ENCODE data around the gene CDK14.

Gene CDK14

DNA sequence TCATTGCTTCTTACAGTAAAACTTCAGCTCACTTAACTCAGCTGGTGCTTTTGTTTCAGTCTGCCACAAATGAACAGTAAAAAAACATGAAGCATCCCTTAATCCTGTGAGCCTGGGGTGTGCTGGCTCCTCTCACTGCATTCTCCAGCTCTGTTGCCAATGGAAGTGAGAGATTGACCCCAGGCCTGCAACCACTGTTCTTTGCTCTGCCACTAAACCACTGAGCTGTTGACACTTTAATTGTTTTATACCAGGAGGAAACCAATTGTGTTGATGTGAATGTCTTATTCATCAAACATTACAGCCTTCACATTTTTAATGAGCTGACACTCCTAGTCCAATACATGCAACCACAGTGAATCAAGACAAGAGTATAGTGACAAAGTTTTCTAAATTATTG is 598.7 kb downstream of the CDK14 start:
- Histone ChIP-seq H3K27me3 (ENCODE audit: control insufficient read depth, insufficient read depth, low read length) (no peaks in the 10 kb centered on the region), H3K4me1 (ENCODE audit: control insufficient read depth, insufficient read depth, low read length) (no peaks in the 10 kb centered on the region), H3K27ac (ENCODE audit: low read depth, low read length) (no peak overlapping the region), H3K36me3 (ENCODE audit: control insufficient read depth, insufficient read depth, low read length) (no peaks in the 10 kb centered on the region), H3K4me3 (ENCODE audit: low read length) (no peak overlapping the region), H3K9ac (ENCODE audit: low read length) (no peak overlapping the region)

DNA sequence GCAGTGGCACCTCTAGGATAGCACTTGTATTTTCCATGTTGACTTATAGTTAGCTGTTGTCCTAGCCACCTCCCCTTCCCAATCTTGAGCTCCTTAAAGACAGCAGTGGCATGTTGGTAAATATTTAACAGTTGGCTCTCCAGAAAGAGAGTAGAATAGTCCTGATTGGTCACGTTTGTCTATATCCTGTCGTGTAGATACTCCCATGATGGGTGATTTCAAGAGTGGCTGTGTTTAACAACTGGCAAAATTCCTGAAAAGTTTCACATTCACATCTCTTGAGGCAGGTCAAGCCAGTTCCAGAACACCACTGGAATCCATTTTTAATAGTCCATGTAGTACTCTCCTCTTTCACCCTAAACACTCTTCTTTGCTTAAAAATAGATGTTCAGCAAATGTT is 599.9 kb downstream of the CDK14 start:
- Histone ChIP-seq H3K9ac (ENCODE audit: low read length) (no peak overlapping the region), H3K4me1 (ENCODE audit: control insufficient read depth, insufficient read depth, low read length) (no peaks in the 10 kb centered on the region), H3K27me3 (ENCODE audit: control insufficient read depth, insufficient read depth, low read length) (no peaks in the 10 kb centered on the region), H3K4me3 (ENCODE audit: low read length) (no peak overlapping the region), H3K36me3 (ENCODE audit: control insufficient read depth, insufficient read depth, low read length) (no peaks in the 10 kb centered on the region), H3K27ac (ENCODE audit: low read depth, low read length) (no peak overlapping the region)

DNA sequence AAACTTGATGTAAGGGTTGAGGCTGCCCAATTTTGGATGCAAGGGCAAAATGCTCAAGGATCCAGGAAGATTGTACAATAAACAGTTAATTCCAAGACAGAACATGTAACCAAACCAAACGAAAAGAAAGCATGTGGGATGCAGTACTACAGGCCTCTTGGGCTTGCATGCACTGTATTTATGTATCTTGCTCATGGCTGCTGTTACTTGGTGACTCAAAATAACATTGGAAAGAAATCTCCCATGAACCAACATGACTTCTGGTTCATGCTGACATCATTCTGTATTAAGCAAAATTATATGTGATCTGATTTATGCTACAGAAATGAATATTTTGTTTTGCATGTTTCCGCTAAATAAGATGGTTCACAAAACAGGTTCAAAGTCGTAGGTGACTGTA is 602.2 kb downstream of the CDK14 start:
- no peak overlapping the region for H3K9ac ChIP-seq (ENCODE audit: low read length)
- no peaks in the 10 kb centered on the region for H3K27me3 ChIP-seq (ENCODE audit: control insufficient read depth, insufficient read depth, low read length)
- H3K27ac ChIP-seq (ENCODE audit: low read depth, low read length), result no peak overlapping the region

DNA sequence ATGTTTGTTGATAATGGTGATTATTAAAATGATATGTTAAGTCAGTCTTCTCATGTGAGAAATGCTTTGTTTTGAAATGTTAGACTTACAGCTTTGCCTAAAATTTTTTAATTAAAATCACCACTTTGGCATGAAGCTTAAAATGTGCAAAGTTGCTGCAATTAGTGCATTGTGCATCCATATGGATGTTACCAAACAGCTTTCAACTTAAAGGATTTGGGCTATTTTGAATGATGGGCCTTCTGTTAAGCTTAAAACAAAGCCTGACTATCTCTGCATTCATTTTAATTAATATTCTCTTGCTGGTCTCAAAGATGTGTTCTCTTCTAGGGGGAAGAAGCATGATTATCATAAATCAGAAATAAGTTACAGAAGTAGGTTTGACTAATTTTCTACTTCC is 603.5 kb downstream of the CDK14 start:
- Histone ChIP-seq H3K27me3 (ENCODE audit: control insufficient read depth, insufficient read depth, low read length) (no peaks in the 10 kb centered on the region), H3K4me1 (ENCODE audit: control insufficient read depth, insufficient read depth, low read length) (no peaks in the 10 kb centered on the region), H3K27ac (ENCODE audit: low read depth, low read length) (no peak overlapping the region), H3K36me3 (ENCODE audit: control insufficient read depth, insufficient read depth, low read length) (no peaks in the 10 kb centered on the region), H3K9ac (ENCODE audit: low read length) (no peak overlapping the region), H3K4me3 (ENCODE audit: low read length) (no peak overlapping the region)

More for the DNA sequence above, 602.2 kb downstream of the CDK14 start:
- no peak overlapping the region for H3K4me3 ChIP-seq (ENCODE audit: low read length)
- no peaks in the 10 kb centered on the region for H3K4me1 ChIP-seq (ENCODE audit: control insufficient read depth, insufficient read depth, low read length)
- no peaks in the 10 kb centered on the region for H3K36me3 ChIP-seq (ENCODE audit: control insufficient read depth, insufficient read depth, low read length)

DNA sequence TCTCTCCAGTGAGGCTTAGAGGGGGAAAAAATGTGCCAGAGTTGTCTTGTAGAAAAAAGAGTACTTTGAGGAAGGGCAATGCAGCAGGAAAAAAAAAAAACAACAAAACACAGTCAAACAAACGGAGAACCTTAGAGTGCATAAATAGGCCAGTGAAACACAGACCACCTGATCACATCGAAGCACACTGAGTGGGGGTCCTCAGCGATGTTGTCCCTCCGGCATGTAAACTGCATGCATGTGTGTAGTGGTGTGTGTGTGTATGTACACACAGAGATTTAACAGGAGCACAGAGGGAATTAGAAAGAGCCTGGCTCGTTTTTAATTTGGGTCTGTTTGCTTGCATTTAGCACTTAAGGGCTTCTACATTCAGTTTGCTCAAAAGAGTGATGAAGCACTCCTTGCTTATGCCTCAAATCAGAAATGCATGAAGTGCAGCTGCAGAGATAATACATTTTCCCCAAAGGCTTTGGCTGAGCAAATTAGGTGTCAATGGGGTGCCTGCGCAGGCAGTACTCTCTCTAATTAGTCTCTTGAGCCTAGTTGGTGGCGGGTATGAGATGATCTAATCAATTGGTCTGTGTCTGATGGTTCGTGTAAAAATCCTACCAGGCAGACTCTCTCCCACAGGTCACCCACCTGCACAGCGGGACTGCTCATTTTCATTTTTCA is 605.5 kb downstream of the CDK14 start:
- Histone ChIP-seq H3K27ac (ENCODE audit: low read depth, low read length) (no peak overlapping the region), H3K4me1 (ENCODE audit: control insufficient read depth, insufficient read depth, low read length) (no peaks in the 10 kb centered on the region), H3K27me3 (ENCODE audit: control insufficient read depth, insufficient read depth, low read length) (no peaks in the 10 kb centered on the region), H3K4me3 (ENCODE audit: low read length) (no peak overlapping the region), H3K9ac (ENCODE audit: low read length) (no peak overlapping the region), H3K36me3 (ENCODE audit: control insufficient read depth, insufficient read depth, low read length) (no peaks in the 10 kb centered on the region)

DNA sequence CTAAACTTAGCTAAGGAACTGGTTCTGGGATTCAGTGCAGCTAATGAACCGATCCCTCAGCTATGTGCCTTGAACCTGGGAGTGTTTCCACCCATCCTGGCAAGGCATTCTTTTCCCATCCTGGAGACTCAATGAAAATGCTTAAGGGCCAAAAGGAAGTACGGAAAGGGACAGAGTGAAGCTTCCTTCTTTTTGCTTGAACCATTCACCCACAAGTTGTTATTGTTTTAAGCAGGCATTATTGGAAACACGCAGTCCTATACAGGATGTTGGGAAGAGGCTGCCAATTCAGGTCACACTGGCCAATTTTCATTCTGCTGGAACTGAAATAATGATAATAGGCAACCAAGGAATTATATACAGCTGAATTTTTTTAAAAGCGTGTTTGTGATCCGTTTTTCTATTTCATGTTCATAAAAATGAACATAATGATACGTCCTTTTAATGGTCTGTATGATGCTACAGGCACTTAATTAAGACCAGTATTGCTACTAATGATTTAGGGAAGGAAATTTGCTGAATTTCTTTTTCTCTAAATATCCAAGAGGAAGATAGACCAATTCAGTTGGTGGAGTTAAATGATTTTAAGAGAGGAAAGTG is 610.3 kb downstream of the CDK14 start:
- H3K27ac ChIP-seq (ENCODE audit: low read depth, low read length), result no peak overlapping the region
- H3K36me3 ChIP-seq (ENCODE audit: control insufficient read depth, insufficient read depth, low read length), result no peaks in the 10 kb centered on the region
- no peak overlapping the region for H3K4me3 ChIP-seq (ENCODE audit: low read length)
- H3K27me3 ChIP-seq (ENCODE audit: control insufficient read depth, insufficient read depth, low read length), result no peaks in the 10 kb centered on the region
- no peaks in the 10 kb centered on the region for H3K4me1 ChIP-seq (ENCODE audit: control insufficient read depth, insufficient read depth, low read length)
- no peak overlapping the region for H3K9ac ChIP-seq (ENCODE audit: low read length)

DNA sequence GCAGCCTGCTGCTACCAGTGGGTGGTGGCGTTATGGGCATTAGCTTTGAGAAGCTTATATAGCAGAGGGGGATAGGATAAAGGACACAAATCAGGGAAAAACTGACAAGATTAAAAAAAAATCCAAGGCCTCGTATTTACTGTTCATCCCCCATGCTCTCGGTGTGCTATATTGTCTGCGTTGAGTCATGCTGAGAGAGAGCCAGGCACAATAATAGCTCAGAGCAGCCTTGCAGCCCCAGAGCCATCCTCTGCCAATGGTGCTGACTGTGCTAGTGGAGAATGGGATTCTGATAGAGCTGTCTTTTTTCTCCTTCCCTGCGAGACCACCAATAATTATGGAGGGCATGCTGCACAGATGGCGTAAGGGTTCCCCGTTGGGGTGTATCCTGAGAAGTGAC is 616.5 kb downstream of the CDK14 start:
- Histone ChIP-seq H3K27ac (ENCODE audit: low read depth, low read length) (no peak overlapping the region), H3K4me3 (ENCODE audit: low read length) (no peak overlapping the region), H3K36me3 (ENCODE audit: control insufficient read depth, insufficient read depth, low read length) (no peaks in the 10 kb centered on the region), H3K27me3 (ENCODE audit: control insufficient read depth, insufficient read depth, low read length) (no peaks in the 10 kb centered on the region), H3K4me1 (ENCODE audit: control insufficient read depth, insufficient read depth, low read length) (no peaks in the 10 kb centered on the region), H3K9ac (ENCODE audit: low read length) (no peak overlapping the region)

DNA sequence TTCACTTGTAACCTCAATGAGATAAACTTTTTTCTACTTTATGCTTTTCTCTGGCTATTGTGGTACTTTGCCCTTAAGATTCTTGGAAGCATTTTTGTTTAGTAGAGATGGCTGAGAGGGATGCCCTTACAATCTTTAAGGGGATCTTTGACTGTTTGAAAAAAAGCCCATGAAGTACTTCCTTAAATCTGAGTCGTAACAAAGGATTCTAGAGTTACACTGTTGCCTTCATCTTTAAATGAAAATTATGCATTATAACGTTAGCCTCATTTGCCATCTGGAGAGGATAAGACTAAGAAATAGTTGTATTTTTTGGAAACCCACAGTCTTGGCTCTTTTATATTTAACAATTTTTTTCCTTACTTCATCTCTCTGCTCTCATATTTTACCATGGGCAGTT is 630.3 kb downstream of the CDK14 start:
- Histone ChIP-seq H3K4me1 (ENCODE audit: control insufficient read depth, insufficient read depth, low read length) (no peaks in the 10 kb centered on the region), H3K9ac (ENCODE audit: low read length) (no peak overlapping the region), H3K4me3 (ENCODE audit: low read length) (no peak overlapping the region), H3K27ac (ENCODE audit: low read depth, low read length) (no peak overlapping the region), H3K27me3 (ENCODE audit: control insufficient read depth, insufficient read depth, low read length) (no peaks in the 10 kb centered on the region), H3K36me3 (ENCODE audit: control insufficient read depth, insufficient read depth, low read length) (no peaks in the 10 kb centered on the region)

DNA sequence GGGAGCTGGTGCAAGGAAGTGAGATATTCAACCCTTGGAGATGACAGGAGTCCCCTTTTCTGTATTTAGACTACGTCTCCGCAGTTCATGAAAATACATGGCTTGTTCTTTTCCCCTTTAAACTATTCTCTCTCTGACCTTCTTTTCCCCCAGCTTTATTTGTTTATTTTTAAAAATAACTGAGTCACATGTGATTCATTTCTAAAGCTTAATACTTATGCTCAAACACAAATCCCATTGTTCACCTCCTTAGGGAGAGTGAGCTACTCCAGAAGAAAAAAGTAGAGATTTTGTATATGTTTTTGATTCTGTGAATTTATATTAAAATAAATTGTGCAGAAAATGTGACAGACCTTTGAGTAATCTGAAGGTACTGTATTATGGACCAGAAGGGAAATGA is 632.2 kb downstream of the CDK14 start:
- Histone ChIP-seq H3K36me3 (ENCODE audit: control insufficient read depth, insufficient read depth, low read length) (no peaks in the 10 kb centered on the region), H3K4me1 (ENCODE audit: control insufficient read depth, insufficient read depth, low read length) (no peaks in the 10 kb centered on the region), H3K27me3 (ENCODE audit: control insufficient read depth, insufficient read depth, low read length) (no peaks in the 10 kb centered on the region), H3K4me3 (ENCODE audit: low read length) (no peak overlapping the region), H3K27ac (ENCODE audit: low read depth, low read length) (no peak overlapping the region), H3K9ac (ENCODE audit: low read length) (no peak overlapping the region)

DNA sequence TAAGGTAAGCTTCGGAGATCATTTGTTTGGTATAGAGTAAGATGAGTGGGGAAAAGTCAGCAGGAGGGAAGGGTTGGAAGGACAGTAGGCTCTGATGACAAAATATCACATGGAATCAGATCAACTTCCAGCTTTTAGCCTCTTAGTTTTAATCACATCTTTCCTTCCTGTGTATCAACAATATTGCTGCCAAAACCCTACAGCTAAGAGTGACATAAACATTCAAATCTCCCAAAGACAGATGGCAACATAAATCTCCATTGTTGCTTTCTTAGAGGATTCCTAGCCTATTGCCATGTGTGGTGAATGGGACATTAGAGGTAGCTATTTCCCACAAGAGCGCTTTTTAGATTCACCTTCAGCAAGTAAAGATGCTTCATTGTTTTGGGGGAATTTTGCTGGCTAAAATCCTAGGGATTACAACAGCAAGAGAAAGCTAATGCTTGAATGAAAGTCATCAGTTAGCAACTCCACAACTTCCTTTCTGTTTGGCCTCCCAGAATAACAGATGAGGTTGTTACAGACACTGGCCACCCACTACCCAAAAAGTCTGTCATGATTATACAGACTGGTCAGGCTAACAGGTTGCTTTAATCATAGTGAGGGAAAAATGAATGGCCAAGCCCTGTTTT is 632.9 kb downstream of the CDK14 start:
- no peaks in the 10 kb centered on the region for H3K4me1 ChIP-seq (ENCODE audit: control insufficient read depth, insufficient read depth, low read length)
- H3K9ac ChIP-seq (ENCODE audit: low read length), result no peak overlapping the region
- no peaks in the 10 kb centered on the region for H3K36me3 ChIP-seq (ENCODE audit: control insufficient read depth, insufficient read depth, low read length)
- no peak overlapping the region for H3K27ac ChIP-seq (ENCODE audit: low read depth, low read length)
- H3K27me3 ChIP-seq (ENCODE audit: control insufficient read depth, insufficient read depth, low read length), result no peaks in the 10 kb centered on the region
- H3K4me3 ChIP-seq (ENCODE audit: low read length), result no peak overlapping the region

DNA sequence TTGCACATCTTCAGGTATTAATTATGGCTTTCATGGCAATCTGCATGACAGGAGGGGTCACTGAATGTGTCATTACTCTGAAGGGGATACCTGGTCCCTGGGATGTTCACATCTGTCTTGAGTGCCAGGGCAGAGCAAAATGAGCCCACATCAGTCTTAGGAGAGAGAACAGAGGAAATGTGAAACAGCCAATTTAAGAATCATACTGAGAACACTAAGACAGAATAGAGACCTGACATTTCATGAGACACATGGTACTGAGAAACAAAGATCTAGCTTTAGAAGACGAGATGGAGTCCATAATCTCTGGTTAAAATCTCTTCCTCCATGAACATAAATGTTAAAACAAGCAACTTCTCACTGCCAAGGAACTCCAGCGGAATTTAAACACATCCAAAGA is 634.0 kb downstream of the CDK14 start:
- H3K4me3 ChIP-seq (ENCODE audit: low read length), result no peak overlapping the region

DNA sequence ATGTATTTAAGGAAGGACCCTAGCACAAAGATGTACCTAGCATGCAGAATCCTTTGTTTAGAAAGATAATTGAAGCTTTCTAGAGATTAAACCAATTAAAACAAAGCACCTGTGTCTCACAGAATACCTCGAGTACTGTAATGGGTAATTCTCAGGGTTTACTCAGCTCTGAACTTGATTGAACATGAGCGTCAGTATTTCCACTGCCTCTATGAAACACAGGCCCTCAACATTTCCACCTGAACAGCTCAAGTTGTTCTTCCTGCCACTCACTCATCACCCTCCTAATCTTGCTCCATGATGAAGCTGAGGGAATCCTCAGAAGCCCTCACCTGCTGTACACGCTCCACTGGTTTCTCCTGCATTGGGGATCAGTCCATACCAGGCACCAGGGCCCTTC is 634.4 kb downstream of the CDK14 start:
- H3K4me1 ChIP-seq (ENCODE audit: control insufficient read depth, insufficient read depth, low read length), result no peaks in the 10 kb centered on the region
- no peak overlapping the region for H3K27ac ChIP-seq (ENCODE audit: low read depth, low read length)
- no peaks in the 10 kb centered on the region for H3K36me3 ChIP-seq (ENCODE audit: control insufficient read depth, insufficient read depth, low read length)
- H3K9ac ChIP-seq (ENCODE audit: low read length), result no peak overlapping the region
- no peak overlapping the region for H3K4me3 ChIP-seq (ENCODE audit: low read length)
- no peaks in the 10 kb centered on the region for H3K27me3 ChIP-seq (ENCODE audit: control insufficient read depth, insufficient read depth, low read length)

More for the DNA sequence above, 634.0 kb downstream of the CDK14 start:
- Histone ChIP-seq H3K27me3 (ENCODE audit: control insufficient read depth, insufficient read depth, low read length) (no peaks in the 10 kb centered on the region), H3K36me3 (ENCODE audit: control insufficient read depth, insufficient read depth, low read length) (no peaks in the 10 kb centered on the region), H3K9ac (ENCODE audit: low read length) (no peak overlapping the region), H3K27ac (ENCODE audit: low read depth, low read length) (no peak overlapping the region), H3K4me1 (ENCODE audit: control insufficient read depth, insufficient read depth, low read length) (no peaks in the 10 kb centered on the region)

DNA sequence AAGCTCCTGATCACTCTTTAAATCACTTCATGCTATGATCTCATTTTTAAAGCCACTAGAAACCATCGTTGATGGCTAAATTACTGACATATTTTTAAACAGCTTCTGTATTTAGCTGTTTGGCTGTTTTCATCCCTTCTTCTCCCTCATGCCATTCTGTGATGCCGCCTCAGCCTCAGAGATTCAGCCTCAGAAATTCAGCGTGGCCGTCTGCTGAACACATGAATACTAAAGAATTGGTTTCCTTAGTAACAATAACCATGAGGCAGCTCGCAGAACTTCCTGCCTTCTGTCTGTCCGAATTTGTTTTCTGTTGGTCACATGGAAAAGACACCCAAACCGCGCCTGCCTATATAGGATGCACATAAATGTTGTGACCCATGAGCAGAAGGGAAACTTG is 637.1 kb downstream of the CDK14 start:
- H3K4me1 ChIP-seq (ENCODE audit: control insufficient read depth, insufficient read depth, low read length), result no peaks in the 10 kb centered on the region
- no peaks in the 10 kb centered on the region for H3K27me3 ChIP-seq (ENCODE audit: control insufficient read depth, insufficient read depth, low read length)
- H3K27ac ChIP-seq (ENCODE audit: low read depth, low read length), result no peak overlapping the region

More for the DNA sequence above, 637.1 kb downstream of the CDK14 start:
- Histone ChIP-seq H3K9ac (ENCODE audit: low read length) (no peak overlapping the region), H3K4me3 (ENCODE audit: low read length) (no peak overlapping the region), H3K36me3 (ENCODE audit: control insufficient read depth, insufficient read depth, low read length) (no peaks in the 10 kb centered on the region)
